Suprapubic skin (tissue), 4 donors: Measurements from ENCODE around the gene SCAP. TPM values are rescaled to one million over a fixed set of nuclear protein-coding genes. Genes with fewer than 3 reads are reported as not detected.
"Not testable (repeated sequence)": the region's sequence is repeated elsewhere in the genome, so short reads cannot be mapped to it uniquely, and the experiment has no call there.

Experiments used
- DNase-seq, 2 donors: peaks; one replicate each; pipeline ENCODE4 v3.0.0-alpha.2; 2019; ENCODE audit warnings: low spot score in 2 of 2
- H3K27ac ChIP-seq: fragments of 200-600 bp; sonication (generic); one replicate; pipeline ENCODE4 v1.5.1; 2019
- H3K27me3 ChIP-seq: fragments of 200-600 bp; sonication (generic); one replicate; pipeline ENCODE4 v1.5.1; 2019
- H3K36me3 ChIP-seq: fragments of 200-600 bp; sonication (generic); one replicate; pipeline ENCODE4 v1.5.1; 2019
- H3K4me1 ChIP-seq: fragments of 200-600 bp; sonication (generic); one replicate; pipeline ENCODE4 v1.5.1; 2019
- H3K4me3 ChIP-seq: fragments of 200-600 bp; sonication (generic); one replicate; pipeline ENCODE4 v1.5.1; 2019; ENCODE audit warnings: mild to moderate bottlenecking
- H3K9me3 ChIP-seq: fragments of 200-600 bp; sonication (generic); one replicate; pipeline ENCODE4 v1.5.1; 2019
- EP300 ChIP-seq: sonication (generic); formaldehyde crosslinking; IDR thresholded peaks from one replicate; pipeline ENCODE4 v1.6.1; 2017; ENCODE audit warnings: antibody characterized with exemption
- POLR2A ChIP-seq, 2 donors: fragments of 450-650 bp; IDR thresholded peaks; one replicate each; pipeline ENCODE4 v1.6.1; 2017; ENCODE audit warnings: antibody characterized with exemption in 2 of 2, mild to moderate bottlenecking in 2 of 2, moderate library complexity in 2 of 2
- POLR2AphosphoS5 ChIP-seq, 3 donors: sonication (generic); formaldehyde crosslinking; IDR thresholded peaks; one replicate each; pipeline ENCODE4 v1.6.1; 2017; ENCODE audit warnings: antibody characterized with exemption in 3 of 3
- WGBS: methylation state at CpG from one replicate; pipeline ENCODE4 v1.1.5; 2018; 5-methylcytosine and 5-hydroxymethylcytosine counted together
- total RNA-seq, 4 donors: library from RNA; depleted of rRNA; stranded (reverse); fragments of >200 nt; gene quantifications; one replicate each; pipeline ENCODE4 v1.1.0, GENCODE V29; 2016
- TF ChIP-seq, protein P1 (sequence below), 2 donors: fragments of 200-600 bp in 1 of 2; fragments of 450-650 bp in 1 of 2; sonication (generic) in 1 of 2; IDR thresholded peaks; one replicate each; pipeline ENCODE4 v1.5.1; 2016 to 2019; ENCODE audit warnings: antibody characterized with exemption in 2 of 2, mild to moderate bottlenecking in 1 of 2, moderate library complexity in 1 of 2

The SCAP gene
- total RNA-seq, 4 donors from 2014 or later = 142 to 195 (median 151) TPM

DNA sequence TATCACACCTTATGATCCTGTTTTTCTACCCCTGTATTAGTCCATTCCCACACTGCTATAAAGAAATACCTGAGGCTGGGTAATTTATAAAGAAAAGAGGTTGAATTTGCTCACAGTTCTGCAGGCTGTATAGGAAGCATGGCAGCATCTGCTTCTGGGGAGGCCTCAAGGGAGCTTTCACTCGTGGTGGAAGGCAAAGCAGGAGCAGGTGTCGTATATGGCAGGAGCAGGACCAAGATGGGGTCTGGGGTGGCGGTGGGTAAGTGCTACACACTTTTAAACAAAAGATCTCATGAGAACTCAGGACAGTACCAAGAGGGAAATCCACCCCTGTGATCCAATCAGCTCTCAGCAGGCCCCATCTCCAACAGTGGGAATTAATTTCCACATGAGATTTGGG is 15.4 kb upstream of the SCAP start:
- no peaks in the 10 kb centered on the region for H3K9me3 ChIP-seq
- no peak overlapping the region for H3K27ac ChIP-seq
- DNase-seq = no peak
- TF ChIP-seq POLR2AphosphoS5 (IDR thresholded peaks at IDR 0.05) (no peak), POLR2A (IDR thresholded peaks at IDR 0.05) (no peak), EP300 (no peak)
- TF ChIP-seq, protein P1, sequence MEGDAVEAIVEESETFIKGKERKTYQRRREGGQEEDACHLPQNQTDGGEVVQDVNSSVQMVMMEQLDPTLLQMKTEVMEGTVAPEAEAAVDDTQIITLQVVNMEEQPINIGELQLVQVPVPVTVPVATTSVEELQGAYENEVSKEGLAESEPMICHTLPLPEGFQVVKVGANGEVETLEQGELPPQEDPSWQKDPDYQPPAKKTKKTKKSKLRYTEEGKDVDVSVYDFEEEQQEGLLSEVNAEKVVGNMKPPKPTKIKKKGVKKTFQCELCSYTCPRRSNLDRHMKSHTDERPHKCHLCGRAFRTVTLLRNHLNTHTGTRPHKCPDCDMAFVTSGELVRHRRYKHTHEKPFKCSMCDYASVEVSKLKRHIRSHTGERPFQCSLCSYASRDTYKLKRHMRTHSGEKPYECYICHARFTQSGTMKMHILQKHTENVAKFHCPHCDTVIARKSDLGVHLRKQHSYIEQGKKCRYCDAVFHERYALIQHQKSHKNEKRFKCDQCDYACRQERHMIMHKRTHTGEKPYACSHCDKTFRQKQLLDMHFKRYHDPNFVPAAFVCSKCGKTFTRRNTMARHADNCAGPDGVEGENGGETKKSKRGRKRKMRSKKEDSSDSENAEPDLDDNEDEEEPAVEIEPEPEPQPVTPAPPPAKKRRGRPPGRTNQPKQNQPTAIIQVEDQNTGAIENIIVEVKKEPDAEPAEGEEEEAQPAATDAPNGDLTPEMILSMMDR (IDR thresholded peaks at IDR 0.05) = no peak
- 88% methylated on average over 3 of the region's 3 CpGs for WGBS
- H3K4me1 ChIP-seq = no peaks in the 10 kb centered on the region
- no peaks in the 10 kb centered on the region for H3K27me3 ChIP-seq
- H3K4me3 ChIP-seq = no peak overlapping the region
- H3K36me3 ChIP-seq = peaks cover 20% of the 10 kb centered on the region

DNA sequence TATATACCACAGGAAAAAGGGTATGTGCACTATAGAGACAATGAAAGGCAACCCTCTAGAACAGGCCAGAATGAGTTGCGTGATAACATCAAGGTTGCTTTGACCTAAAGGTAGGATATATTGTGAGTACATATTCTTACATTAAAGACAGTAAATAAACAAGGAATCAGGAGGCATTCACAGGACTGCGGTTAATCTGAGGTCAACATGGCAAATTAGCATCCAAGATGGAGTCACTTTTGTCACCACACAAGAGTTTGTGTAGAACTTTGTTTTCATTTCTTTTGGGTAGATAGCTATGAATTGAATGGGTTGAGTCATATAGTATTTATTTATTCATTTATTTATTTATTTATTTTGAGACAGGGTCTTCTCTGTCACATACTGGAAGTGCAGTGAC is 11.5 kb upstream of the SCAP start:
- Histone ChIP-seq H3K4me1 (no peaks in the 10 kb centered on the region), H3K27me3 (no peaks in the 10 kb centered on the region), H3K9me3 (no peaks in the 10 kb centered on the region), H3K4me3 (no peak overlapping the region), H3K27ac (no peak overlapping the region), H3K36me3 (peaks cover 5% of the 10 kb centered on the region)
- no peak for TF ChIP-seq POLR2A (IDR thresholded peaks at IDR 0.05)
- TF ChIP-seq POLR2AphosphoS5 (IDR thresholded peaks at IDR 0.05) = no peak
- no peak for TF ChIP-seq EP300
- TF ChIP-seq, protein P1 (IDR thresholded peaks at IDR 0.05) = no peak
- WGBS = 100% methylated on average over 2 of the region's 2 CpGs
- no peak for DNase-seq

DNA sequence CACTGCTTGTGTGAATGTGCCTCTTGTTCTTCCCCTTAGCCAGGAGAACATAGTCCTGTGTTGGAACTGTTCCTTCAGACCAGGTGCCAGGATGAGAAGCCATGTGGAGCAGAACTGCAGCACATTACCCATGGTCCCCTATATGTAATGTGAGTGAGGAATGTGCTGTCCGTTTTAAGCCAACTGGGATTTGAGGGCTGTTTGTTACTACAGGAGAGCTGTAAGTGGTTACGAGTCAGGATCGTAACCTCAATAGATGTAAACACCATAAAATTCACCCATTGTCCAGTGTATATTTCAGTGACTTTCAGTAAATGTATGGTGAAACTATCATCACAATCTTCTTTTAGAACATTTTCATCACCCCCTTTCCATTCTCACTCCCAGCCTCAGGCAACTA is 10.1 kb upstream of the SCAP start:
- Histone ChIP-seq H3K36me3 (peaks cover 5% of the 10 kb centered on the region), H3K4me1 (no peaks in the 10 kb centered on the region), H3K27me3 (no peaks in the 10 kb centered on the region), H3K27ac (no peak overlapping the region), H3K9me3 (no peaks in the 10 kb centered on the region), H3K4me3 (no peak overlapping the region)
- DNase-seq = no peak
- TF ChIP-seq POLR2AphosphoS5 (IDR thresholded peaks at IDR 0.05) = no peak
- no peak for TF ChIP-seq POLR2A (IDR thresholded peaks at IDR 0.05)
- TF ChIP-seq, protein P1 (IDR thresholded peaks at IDR 0.05) = no peak
- no peak for TF ChIP-seq EP300
- 78% methylated on average over 3 of the region's 3 CpGs for WGBS

DNA sequence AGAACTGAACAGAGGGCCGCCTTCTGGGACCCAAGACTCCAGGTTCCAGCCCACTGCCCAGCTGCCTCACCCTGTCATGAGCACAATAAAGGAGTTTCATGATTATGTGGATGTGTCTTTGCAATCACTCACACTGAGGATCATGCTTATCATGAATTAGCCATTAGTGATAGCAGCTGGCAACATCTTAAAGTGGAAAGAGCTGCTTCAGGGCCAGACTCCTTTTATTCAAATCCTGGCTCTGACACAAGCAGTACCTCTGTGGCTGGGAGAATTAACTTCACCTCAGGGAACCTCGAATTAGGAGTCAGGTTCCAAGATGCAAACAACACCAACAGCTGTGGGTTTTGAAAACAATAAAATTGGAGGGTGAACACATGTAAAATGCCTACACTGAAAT is 6.6 kb upstream of the SCAP start:
- H3K27me3 ChIP-seq = no peaks in the 10 kb centered on the region
- no peak for DNase-seq
- 35% methylated on average over 2 of the region's 2 CpGs for WGBS
- H3K4me1 ChIP-seq = no peaks in the 10 kb centered on the region
- H3K9me3 ChIP-seq = no peaks in the 10 kb centered on the region
- TF ChIP-seq POLR2A (IDR thresholded peaks at IDR 0.05) (no peak), POLR2AphosphoS5 (IDR thresholded peaks at IDR 0.05) (no peak), EP300 (no peak)
- TF ChIP-seq, protein P1 (IDR thresholded peaks at IDR 0.05) = no peak
- H3K4me3 ChIP-seq = no peak overlapping the region
- H3K27ac ChIP-seq = no peak overlapping the region
- no peaks in the 10 kb centered on the region for H3K36me3 ChIP-seq

DNA sequence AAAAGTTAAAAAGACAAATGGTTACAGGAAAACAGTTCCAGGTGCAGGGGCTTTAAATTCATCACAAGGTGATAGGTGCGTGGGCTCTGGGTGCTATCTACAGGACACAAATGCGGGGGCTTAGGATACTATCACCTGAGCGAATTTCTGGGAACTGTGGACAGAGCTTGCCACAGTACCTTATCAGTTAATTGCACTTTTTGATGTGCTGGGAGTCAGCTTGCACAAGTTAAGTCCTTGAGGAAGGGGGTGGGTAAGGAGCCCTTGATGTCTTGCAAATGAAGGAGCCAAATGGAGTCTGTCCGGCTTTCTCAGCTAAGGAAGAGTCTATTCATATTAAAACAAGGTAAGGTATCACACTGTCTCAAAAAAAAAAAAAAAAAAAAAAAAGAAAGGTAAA is 6.0 kb upstream of the SCAP start:
- WGBS = 76% methylated on average over 4 of the region's 4 CpGs
- not testable (repeated sequence) for H3K27ac ChIP-seq, H3K9me3 ChIP-seq, H3K36me3 ChIP-seq, H3K27me3 ChIP-seq, H3K4me1 ChIP-seq, DNase-seq, H3K4me3 ChIP-seq

DNA sequence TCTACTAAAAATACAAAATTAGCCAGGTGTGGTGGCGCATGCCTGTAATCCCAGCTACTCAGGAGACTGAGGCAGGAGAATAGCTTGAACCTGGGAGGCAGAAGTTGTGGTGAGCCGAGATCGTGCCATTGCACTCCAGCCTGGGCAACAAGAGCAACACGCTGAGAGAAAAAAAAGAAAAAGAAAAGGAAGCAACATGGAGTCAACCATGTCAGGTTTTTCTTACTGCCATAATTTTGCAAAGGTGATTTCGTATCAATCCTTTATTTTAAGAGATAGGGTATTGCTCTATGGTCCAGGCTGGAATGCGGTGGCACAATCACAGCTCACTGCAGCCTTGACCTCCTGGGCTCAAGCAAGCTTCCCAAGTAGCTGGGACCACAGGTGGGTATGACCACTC is 4.5 kb upstream of the SCAP start:
- DNase-seq, H3K4me3 ChIP-seq, H3K9me3 ChIP-seq, H3K27ac ChIP-seq, H3K27me3 ChIP-seq, H3K36me3 ChIP-seq: not testable (repeated sequence)
- WGBS = 95% methylated on average over 6 of the region's 6 CpGs
- peaks cover 12% of the 10 kb centered on the region for H3K4me1 ChIP-seq
